Esophagus squamous epithelium (tissue), 5 donors: ENCODE data around the gene DHX29. TPM values are rescaled to one million over a fixed set of nuclear protein-coding genes. Genes with fewer than 3 reads are reported as not detected.

ENCODE experiments used
- DNase-seq: peaks from one replicate; lab custom pipeline; 2025; lab: John Stamatoyannopoulos, UW
- H3K27ac ChIP-seq, 4 donors: fragments of 200-600 bp; sonication (generic); one replicate each; pipeline ENCODE4 v1.5.1; 2016 to 2019; ENCODE audit warnings: mild to moderate bottlenecking in 1 of 4
- H3K27me3 ChIP-seq, 4 donors: fragments of 200-600 bp; sonication (generic); 1 replicate in 3 of 4; 2 replicates in 1 of 4; pipeline versions ENCODE4 v1.5.1 to v1.6.0; 2017 to 2021; ENCODE audit warnings: antibody characterized with exemption in 1 of 4
- H3K36me3 ChIP-seq, 3 donors: fragments of 200-600 bp; sonication (generic); one replicate each; pipeline ENCODE4 v1.5.1; 2016 to 2019
- H3K4me1 ChIP-seq, 3 donors: fragments of 200-600 bp; sonication (generic); one replicate each; pipeline ENCODE4 v1.5.1; 2017 to 2019
- H3K4me3 ChIP-seq, 4 donors: fragments of 200-600 bp; sonication (generic); 1 replicate in 3 of 4; 2 replicates in 1 of 4; pipeline ENCODE4 v1.5.1; 2016 to 2019; ENCODE audit warnings: mild to moderate bottlenecking in 2 of 4, moderate library complexity in 1 of 4
- H3K9me3 ChIP-seq, 3 donors: fragments of 200-600 bp; sonication (generic); one replicate each; pipeline ENCODE4 v1.5.1; 2016 to 2019
- POLR2A ChIP-seq, 4 donors: fragments of 450-650 bp; IDR thresholded peaks; one replicate each; pipeline ENCODE4 v1.6.1; 2017; ENCODE audit warnings: antibody characterized with exemption in 4 of 4, mild to moderate bottlenecking in 4 of 4, moderate library complexity in 3 of 4
- WGBS, 2 donors: methylation state at CpG; one replicate each; pipeline ENCODE4 v1.1.5; 2018; 5-methylcytosine and 5-hydroxymethylcytosine counted together
- intact Hi-C: fragments of 100-400 bp; cut with DNase I; formaldehyde crosslinking; loops from one replicate; pipeline ENCODE4 v1.15.0; 2022
- total RNA-seq, 4 donors: library from RNA; depleted of rRNA; stranded (reverse); fragments of >200 nt; gene quantifications; one replicate each; pipeline ENCODE4 v1.1.0, GENCODE V29; 2016
- TF ChIP-seq, protein P1 (sequence below), 6 experiments: fragments of 450-650 bp in 4 of 6; fragments of 200-600 bp in 2 of 6; sonication (generic) in 2 of 6; IDR thresholded peaks; one replicate each; pipeline ENCODE4 v1.5.1; 2016 to 2019; ENCODE audit warnings: antibody characterized with exemption in 6 of 6, mild to moderate bottlenecking in 4 of 6, moderate library complexity in 4 of 6
- donor health status: DM: yes; HTN: yes; CAD: no.

Gene DHX29, protein sequence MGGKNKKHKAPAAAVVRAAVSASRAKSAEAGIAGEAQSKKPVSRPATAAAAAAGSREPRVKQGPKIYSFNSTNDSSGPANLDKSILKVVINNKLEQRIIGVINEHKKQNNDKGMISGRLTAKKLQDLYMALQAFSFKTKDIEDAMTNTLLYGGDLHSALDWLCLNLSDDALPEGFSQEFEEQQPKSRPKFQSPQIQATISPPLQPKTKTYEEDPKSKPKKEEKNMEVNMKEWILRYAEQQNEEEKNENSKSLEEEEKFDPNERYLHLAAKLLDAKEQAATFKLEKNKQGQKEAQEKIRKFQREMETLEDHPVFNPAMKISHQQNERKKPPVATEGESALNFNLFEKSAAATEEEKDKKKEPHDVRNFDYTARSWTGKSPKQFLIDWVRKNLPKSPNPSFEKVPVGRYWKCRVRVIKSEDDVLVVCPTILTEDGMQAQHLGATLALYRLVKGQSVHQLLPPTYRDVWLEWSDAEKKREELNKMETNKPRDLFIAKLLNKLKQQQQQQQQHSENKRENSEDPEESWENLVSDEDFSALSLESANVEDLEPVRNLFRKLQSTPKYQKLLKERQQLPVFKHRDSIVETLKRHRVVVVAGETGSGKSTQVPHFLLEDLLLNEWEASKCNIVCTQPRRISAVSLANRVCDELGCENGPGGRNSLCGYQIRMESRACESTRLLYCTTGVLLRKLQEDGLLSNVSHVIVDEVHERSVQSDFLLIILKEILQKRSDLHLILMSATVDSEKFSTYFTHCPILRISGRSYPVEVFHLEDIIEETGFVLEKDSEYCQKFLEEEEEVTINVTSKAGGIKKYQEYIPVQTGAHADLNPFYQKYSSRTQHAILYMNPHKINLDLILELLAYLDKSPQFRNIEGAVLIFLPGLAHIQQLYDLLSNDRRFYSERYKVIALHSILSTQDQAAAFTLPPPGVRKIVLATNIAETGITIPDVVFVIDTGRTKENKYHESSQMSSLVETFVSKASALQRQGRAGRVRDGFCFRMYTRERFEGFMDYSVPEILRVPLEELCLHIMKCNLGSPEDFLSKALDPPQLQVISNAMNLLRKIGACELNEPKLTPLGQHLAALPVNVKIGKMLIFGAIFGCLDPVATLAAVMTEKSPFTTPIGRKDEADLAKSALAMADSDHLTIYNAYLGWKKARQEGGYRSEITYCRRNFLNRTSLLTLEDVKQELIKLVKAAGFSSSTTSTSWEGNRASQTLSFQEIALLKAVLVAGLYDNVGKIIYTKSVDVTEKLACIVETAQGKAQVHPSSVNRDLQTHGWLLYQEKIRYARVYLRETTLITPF (N-terminal part only)
- 10 to 100 TPM; 14.8 to 26.7 (median 26.4) TPM for total RNA-seq

DNA sequence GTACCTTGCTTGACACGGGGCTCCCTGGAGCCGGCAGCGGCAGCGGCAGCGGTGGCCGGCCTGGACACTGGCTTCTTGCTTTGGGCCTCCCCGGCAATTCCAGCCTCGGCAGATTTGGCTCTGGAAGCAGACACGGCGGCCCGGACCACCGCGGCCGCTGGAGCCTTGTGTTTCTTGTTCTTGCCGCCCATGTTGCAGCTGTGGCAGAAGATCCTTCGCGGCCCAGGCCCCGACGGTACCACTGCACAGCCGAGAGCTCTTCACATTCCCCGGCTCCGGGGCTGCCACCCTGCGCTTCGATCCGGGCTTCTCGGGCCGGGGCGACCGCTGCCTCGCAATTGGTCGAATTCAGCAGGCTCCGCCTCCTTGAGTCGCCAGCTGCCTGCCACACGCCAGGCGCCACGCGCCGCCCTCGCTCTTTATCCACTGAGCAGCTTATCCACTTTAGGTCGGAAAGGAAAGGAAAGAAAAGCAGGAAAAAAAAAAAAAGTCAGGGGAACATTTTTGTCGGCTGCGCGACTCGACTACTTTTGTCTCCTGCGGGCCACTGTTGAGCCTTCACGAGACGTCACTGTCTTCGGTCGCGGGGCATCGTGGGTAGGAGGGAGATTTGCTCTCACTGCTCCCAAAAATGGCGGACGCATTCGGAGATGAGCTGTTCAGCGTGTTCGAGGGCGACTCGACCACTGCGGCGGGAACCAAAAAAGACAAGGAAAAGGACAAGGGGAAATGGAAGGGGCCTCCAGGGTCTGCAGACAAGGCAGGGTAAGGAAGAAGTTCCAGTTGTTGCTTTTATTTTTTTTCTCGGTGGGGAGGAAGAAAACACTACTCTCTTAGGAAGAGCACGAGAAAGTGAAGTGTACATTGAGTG, at the start of gene DHX29, which contains the start of gene MTREX:
Gene DHX29 (minus strand): TSS at position 312 of the 871 bp plus-strand sequence. CDS start 121 bp downstream, at position 191.
Gene MTREX (plus strand): TSS at position 607 of the 871 bp plus-strand sequence. CDS start 25 bp downstream, at position 632.
- TF ChIP-seq, protein P1, sequence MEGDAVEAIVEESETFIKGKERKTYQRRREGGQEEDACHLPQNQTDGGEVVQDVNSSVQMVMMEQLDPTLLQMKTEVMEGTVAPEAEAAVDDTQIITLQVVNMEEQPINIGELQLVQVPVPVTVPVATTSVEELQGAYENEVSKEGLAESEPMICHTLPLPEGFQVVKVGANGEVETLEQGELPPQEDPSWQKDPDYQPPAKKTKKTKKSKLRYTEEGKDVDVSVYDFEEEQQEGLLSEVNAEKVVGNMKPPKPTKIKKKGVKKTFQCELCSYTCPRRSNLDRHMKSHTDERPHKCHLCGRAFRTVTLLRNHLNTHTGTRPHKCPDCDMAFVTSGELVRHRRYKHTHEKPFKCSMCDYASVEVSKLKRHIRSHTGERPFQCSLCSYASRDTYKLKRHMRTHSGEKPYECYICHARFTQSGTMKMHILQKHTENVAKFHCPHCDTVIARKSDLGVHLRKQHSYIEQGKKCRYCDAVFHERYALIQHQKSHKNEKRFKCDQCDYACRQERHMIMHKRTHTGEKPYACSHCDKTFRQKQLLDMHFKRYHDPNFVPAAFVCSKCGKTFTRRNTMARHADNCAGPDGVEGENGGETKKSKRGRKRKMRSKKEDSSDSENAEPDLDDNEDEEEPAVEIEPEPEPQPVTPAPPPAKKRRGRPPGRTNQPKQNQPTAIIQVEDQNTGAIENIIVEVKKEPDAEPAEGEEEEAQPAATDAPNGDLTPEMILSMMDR (IDR thresholded peaks at IDR 0.05), result peak in 2 of 6 experiments; percentile 1 to 8
- TF ChIP-seq POLR2A (IDR thresholded peaks at IDR 0.05), result peak in 3 of 4 donors; percentile 40 to 65 (median 61)
- H3K36me3 ChIP-seq, result peaks cover 0 to 10% (median 0%) of the 10 kb centered on the region in 3 donors
- intact Hi-C loops, result no loop called here
- H3K4me1 ChIP-seq, result peaks cover 24 to 81% (median 49%) of the 10 kb centered on the region in 3 donors
- H3K9me3 ChIP-seq, result no peaks in the 10 kb centered on the region
- peak within 1 kb of the TSS; percentile 88 to 97 (median 93) for H3K27ac ChIP-seq
- H3K27me3 ChIP-seq, result no peaks in the 10 kb centered on the region
- DNase-seq, result peak; percentile 66
- H3K4me3 ChIP-seq, result peak within 1 kb of the TSS; percentile 78 to 94 (median 82)
- 0% methylated on average over 31 to 32 of the region's 62 CpGs for WGBS, 2 donors

DNA sequence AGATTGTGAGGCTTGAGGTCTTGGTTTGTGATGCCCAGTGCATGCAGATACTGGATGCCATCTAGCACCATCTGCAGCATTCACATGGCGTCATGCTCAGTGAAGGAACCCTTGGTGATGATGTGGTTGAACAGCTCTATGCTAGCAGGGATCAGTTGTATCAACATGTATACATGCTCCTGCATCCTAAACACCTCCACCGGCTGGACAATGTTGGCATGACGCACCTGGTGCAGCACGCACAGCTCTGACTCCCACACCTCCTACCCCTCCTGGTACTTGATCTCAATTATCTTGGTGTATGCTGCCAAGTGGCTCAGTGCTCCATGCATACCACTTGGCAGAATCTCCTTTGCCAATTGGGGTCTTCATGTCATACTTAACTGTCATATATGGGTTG, 49.4 kb upstream of the DHX29 start:
- no peaks in the 10 kb centered on the region for H3K27me3 ChIP-seq
- WGBS, 2 donors, result 97 to 98% methylated on average over 3 to 4 of the region's 4 CpGs
- intact Hi-C loops, result no loop called here

DNA sequence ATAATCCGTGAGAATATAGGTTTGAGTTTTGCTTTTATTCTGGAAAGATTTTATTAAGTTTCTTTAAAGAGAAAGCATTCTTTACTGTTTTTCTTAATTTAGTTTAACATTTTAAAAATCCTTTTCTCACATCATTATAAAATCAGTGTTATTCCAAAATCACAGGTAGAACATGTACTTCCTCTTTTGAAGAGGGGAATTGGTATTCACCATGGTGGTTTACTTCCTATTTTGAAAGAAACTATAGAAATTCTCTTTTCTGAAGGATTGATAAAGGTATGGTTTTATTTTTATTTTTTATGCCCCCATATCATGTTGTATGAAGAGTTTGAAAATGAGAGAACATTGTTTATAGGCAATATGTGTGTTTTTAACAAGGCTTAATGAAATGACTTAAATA, 43.3 kb upstream of the DHX29 start:
- no peak for DNase-seq
- Histone ChIP-seq H3K36me3 (peaks cover 6 to 98% (median 34%) of the 10 kb centered on the region in 3 donors), H3K27ac (no peak overlapping the region), H3K9me3 (no peaks in the 10 kb centered on the region), H3K4me3 (no peak overlapping the region), H3K4me1 (no peaks in the 10 kb centered on the region), H3K27me3 (no peaks in the 10 kb centered on the region)
- TF ChIP-seq, protein P1 (IDR thresholded peaks at IDR 0.05), result no peak
- TF ChIP-seq POLR2A (IDR thresholded peaks at IDR 0.05), result no peak
- 97% methylated on average over 1 of the region's 1 CpG for WGBS, 2 donors
- intact Hi-C loops, result no loop called here

More for the DNA sequence above, 49.4 kb upstream of the DHX29 start:
- DNase-seq, result no peak
- TF ChIP-seq, protein P1 (IDR thresholded peaks at IDR 0.05), result no peak
- TF ChIP-seq POLR2A (IDR thresholded peaks at IDR 0.05), result no peak
- no peak overlapping the region for H3K4me3 ChIP-seq
- H3K36me3 ChIP-seq, result peaks cover 0 to 97% (median 19%) of the 10 kb centered on the region in 3 donors
- H3K4me1 ChIP-seq, result no peaks in the 10 kb centered on the region
- no peak overlapping the region for H3K27ac ChIP-seq
- no peaks in the 10 kb centered on the region for H3K9me3 ChIP-seq

DNA sequence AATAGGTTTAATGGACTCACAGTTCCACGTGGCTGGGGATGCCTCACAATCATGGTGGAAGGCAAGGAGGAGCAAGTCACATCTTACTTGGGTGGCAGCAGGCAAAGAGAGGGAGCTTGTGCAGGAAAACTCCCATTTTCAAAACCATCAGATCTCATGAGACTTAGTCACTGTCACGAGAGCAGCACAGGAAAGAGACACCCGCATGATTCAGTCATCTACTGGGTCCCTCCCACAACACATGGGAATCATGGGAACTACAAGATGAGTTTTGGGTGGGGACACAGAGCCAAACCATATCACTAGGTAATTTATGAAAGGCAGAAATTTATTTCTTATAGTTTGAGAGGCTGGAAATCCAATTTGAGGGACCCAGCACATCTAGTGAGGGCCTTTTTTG, 40.3 kb upstream of the DHX29 start:
- intact Hi-C loops, result loop anchor here (10.0 kb wide), 1 partner anchor 347 kb away; no protein-coding TSS in a partner anchor
- 80 to 87% methylated on average over 2 to 3 of the region's 3 CpGs for WGBS, 2 donors
- no peak for DNase-seq
- no peak overlapping the region for H3K4me3 ChIP-seq
- H3K9me3 ChIP-seq, result no peaks in the 10 kb centered on the region
- no peaks in the 10 kb centered on the region for H3K4me1 ChIP-seq
- no peaks in the 10 kb centered on the region for H3K27me3 ChIP-seq
- H3K27ac ChIP-seq, result no peak overlapping the region
- TF ChIP-seq, protein P1 (IDR thresholded peaks at IDR 0.05), result no peak
- no peak for TF ChIP-seq POLR2A (IDR thresholded peaks at IDR 0.05)
- H3K36me3 ChIP-seq, result peaks cover 6 to 90% (median 25%) of the 10 kb centered on the region in 3 donors
